HepG2 (cell line): ENCODE measurements around the gene C16orf87. TPM values are rescaled to one million over a fixed set of nuclear protein-coding genes. Genes with fewer than 3 reads are reported as not detected.

Experiments used
- ATF3 ChIP-seq: sonication (generic); formaldehyde crosslinking; IDR thresholded peaks from 2 replicates; pipeline ENCODE4 v1.4.0; 2020; ENCODE audit warnings: missing genetic modification reagents
- ATRX ChIP-seq: sonication (generic); formaldehyde crosslinking; IDR thresholded peaks from 2 replicates; pipeline ENCODE4 v1.4.0; 2020; ENCODE audit warnings: missing genetic modification reagents, borderline replicate concordance
- CBX1 ChIP-seq: IDR thresholded peaks from one replicate; pipeline ENCODE4 v1.6.1; 2016; ENCODE audit warnings: antibody characterized with exemption, low read depth
- EEA1 ChIP-seq: sonication (generic); formaldehyde crosslinking; IDR thresholded peaks from 2 replicates; pipeline ENCODE4 v1.5.1; 2020; ENCODE audit warnings: mild to moderate bottlenecking, missing genetic modification reagents, borderline replicate concordance
- GABPA ChIP-seq, 2 experiments: IDR thresholded peaks; 2 replicates each; pipeline ENCODE4 v1.6.1; 2011 to 2016; ENCODE audit warnings: low read depth in 2 of 2, low read length in 1 of 2, missing biosample characterization in 1 of 2, missing genetic modification characterization in 1 of 2
- GTF2F1 ChIP-seq: fragments of 150-350 bp; IDR thresholded peaks from 2 replicates; pipeline ENCODE4 v1.6.1; 2014; ENCODE audit warnings: low read length
- HOXA7 ChIP-seq: sonication (generic); formaldehyde crosslinking; IDR thresholded peaks from 2 replicates; pipeline ENCODE4 v1.8.1; 2022; ENCODE audit warnings: mild to moderate bottlenecking, missing genetic modification reagents, moderate library complexity
- HOXA9 ChIP-seq: sonication (generic); formaldehyde crosslinking; IDR thresholded peaks from 2 replicates; pipeline ENCODE4 v1.8.1; 2022; ENCODE audit warnings: missing genetic modification reagents, mild to moderate bottlenecking, moderate library complexity, borderline replicate concordance
- NFIB ChIP-seq: sonication (generic); formaldehyde crosslinking; IDR thresholded peaks from 2 replicates; pipeline ENCODE4 v1.9.0; 2021; ENCODE audit warnings: missing genetic modification reagents, mild to moderate bottlenecking, borderline replicate concordance
- REPIN1 ChIP-seq: sonication (generic); formaldehyde crosslinking; IDR thresholded peaks from 2 replicates; pipeline ENCODE4 v1.8.0; 2022; ENCODE audit warnings: missing genetic modification reagents, low read depth, mild to moderate bottlenecking, borderline replicate concordance
- RFX1 ChIP-seq: fragments of 450-650 bp; IDR thresholded peaks from 2 replicates; pipeline ENCODE4 v1.6.1; 2017
- SALL2 ChIP-seq: sonication (generic); formaldehyde crosslinking; IDR thresholded peaks from 2 replicates; pipeline ENCODE4 v1.8.1; 2023; ENCODE audit warnings: mild to moderate bottlenecking, missing genetic modification reagents, inconsistent platforms
- SMARCC2 ChIP-seq: fragments of 450-650 bp; IDR thresholded peaks from 2 replicates; pipeline ENCODE4 v1.6.1; 2017; ENCODE audit warnings: antibody characterized with exemption, mild to moderate bottlenecking
- THAP8 ChIP-seq: sonication (generic); formaldehyde crosslinking; IDR thresholded peaks from 2 replicates; pipeline ENCODE4 v1.5.1; 2020; ENCODE audit warnings: missing genetic modification reagents, mild to moderate bottlenecking, borderline replicate concordance
- ZFP36L2 ChIP-seq: sonication (generic); formaldehyde crosslinking; IDR thresholded peaks from 2 replicates; pipeline ENCODE4 v1.4.0; 2020; ENCODE audit warnings: missing genetic modification reagents
- ZNF124 ChIP-seq: sonication (generic); formaldehyde crosslinking; IDR thresholded peaks from 2 replicates; pipeline ENCODE4 v1.4.0; 2020; ENCODE audit warnings: missing genetic modification reagents
- ZNF280D ChIP-seq: sonication (generic); formaldehyde crosslinking; IDR thresholded peaks from 2 replicates; pipeline ENCODE4 v1.5.1; 2020; ENCODE audit warnings: mild to moderate bottlenecking, missing genetic modification reagents
- ZNF282 ChIP-seq: fragments of 450-650 bp; IDR thresholded peaks from 2 replicates; pipeline ENCODE4 v1.6.1; 2018; ENCODE audit not compliant: partially characterized antibody
- ZNF362 ChIP-seq: sonication (generic); formaldehyde crosslinking; IDR thresholded peaks from 2 replicates; pipeline ENCODE4 v1.4.0; 2020; ENCODE audit warnings: missing genetic modification reagents, mild to moderate bottlenecking, borderline replicate concordance
- ZNF589 ChIP-seq: sonication (generic); formaldehyde crosslinking; conservative IDR thresholded peaks from 2 replicates; pipeline ENCODE4 v1.8.0; 2022; ENCODE audit warnings: mild to moderate bottlenecking, moderate library complexity, missing genetic modification reagents
- ZNF598 ChIP-seq: sonication (generic); formaldehyde crosslinking; IDR thresholded peaks from 2 replicates; pipeline ENCODE4 v1.5.1; 2020; ENCODE audit warnings: mild to moderate bottlenecking, missing genetic modification reagents, borderline replicate concordance
- ZNF607 ChIP-seq: sonication (generic); formaldehyde crosslinking; IDR thresholded peaks from 2 replicates; pipeline ENCODE4 v1.5.1; 2020; ENCODE audit warnings: missing genetic modification reagents, mild to moderate bottlenecking, borderline replicate concordance
- ZNF7 ChIP-seq: IDR thresholded peaks from 2 replicates; pipeline ENCODE4 v1.6.1; 2016; ENCODE audit warnings: missing biosample characterization, missing genetic modification reagents
- ZNF781 ChIP-seq: sonication (generic); formaldehyde crosslinking; IDR thresholded peaks from 2 replicates; pipeline ENCODE4 v1.5.1; 2020; ENCODE audit warnings: borderline replicate concordance, mild to moderate bottlenecking, missing genetic modification reagents; ENCODE audit errors: not compliant biosample characterization
- ZNF792 ChIP-seq: IDR thresholded peaks from 2 replicates; pipeline ENCODE4 v1.6.1; 2016
- ZZZ3 ChIP-seq: sonication (generic); formaldehyde crosslinking; IDR thresholded peaks from 2 replicates; pipeline ENCODE4 v1.4.0; 2020; ENCODE audit warnings: missing genetic modification reagents, mild to moderate bottlenecking, borderline replicate concordance
- polyA plus RNA-seq, 8 experiments: library from polyadenylated mRNA; depleted of rRNA in 3 of 8; stranded (reverse) in 7 of 8; unstranded in 1 of 8; fragments of >200 nt; fragmentation: Illumina TruSeq in 4 of 8; extraction: Trizol in 4 of 8; gene quantifications; 2 replicates each; pipeline versions ENCODE4 v1.2.1 to v1.2.3, GENCODE V29; 2011 to 2016; ENCODE audit warnings: low read depth in 4 of 8, missing spikeins in 1 of 8, mixed read lengths in 1 of 8; ENCODE audit not compliant: insufficient read depth in 1 of 8
- total RNA-seq, 5 experiments: library from RNA; depleted of rRNA; stranded (reverse); fragments of >200 nt; fragmentation: Illumina TruSeq; extraction: Trizol; gene quantifications; 2 replicates each; pipeline ENCODE4 v1.2.3, GENCODE V29; 2016; ENCODE audit warnings: low read depth in 1 of 5

Gene C16orf87
- total and polyA plus RNA-seq, 2 of the 13 experiments (the other 11 are each of a cell fraction or from before 2014, with no cell fraction given): 8.6 to 19.5 TPM

- no peak for TF ChIP-seq GTF2F1
- no peak for TF ChIP-seq NFIB
- 0 out of 2 replicates have a peak, but pooled peaks have one; percentile 41 for TF ChIP-seq ZNF792
- TF ChIP-seq ZNF607 (CRISPR knock-in tag): no peak
- no peak for TF ChIP-seq ZNF124
- no peak for TF ChIP-seq THAP8 (CRISPR knock-in tag)
- TF ChIP-seq ZNF781 (CRISPR knock-in tag): no peak
- TF ChIP-seq HOXA7 (CRISPR knock-in tag): no peak
- no peak; the same call in 1 of the 2 replicates for TF ChIP-seq ZNF362 (CRISPR knock-in tag)
- no peak for TF ChIP-seq REPIN1 (CRISPR knock-in tag)
- no peak for TF ChIP-seq SALL2 (CRISPR knock-in tag)
- TF ChIP-seq ZNF282: no peak
- no peak for TF ChIP-seq ZNF598 (CRISPR knock-in tag)
- TF ChIP-seq HOXA9: no peak
- no peak for TF ChIP-seq SMARCC2
- TF ChIP-seq EEA1 (CRISPR knock-in tag): no peak
- no peak for TF ChIP-seq ZZZ3 (CRISPR knock-in tag)
- no peak for TF ChIP-seq ZNF7 (CRISPR knock-in tag)
- TF ChIP-seq ATF3 (CRISPR knock-in tag): no peak
- no peak for TF ChIP-seq ZFP36L2 (CRISPR knock-in tag)
- peak; percentile 31; the same call in 1 of the 2 replicates for TF ChIP-seq ZNF280D
- TF ChIP-seq ATRX (CRISPR knock-in tag): no peak
- no peak for TF ChIP-seq ZNF589
- no peak for TF ChIP-seq CBX1
- TF ChIP-seq RFX1: no peak
- TF ChIP-seq GABPA (IDR thresholded peaks at IDR 0.05; ENCODE audit: low read depth, low read length): no peak
- TF ChIP-seq GABPA (CRISPR knock-in tag; IDR thresholded peaks at IDR 0.05; ENCODE audit: low read depth): no peak
Measured at GRCh38 chr16:46746821-46747776, 83.9 kb downstream of the C16orf87 start (continued).
